Measurements from ENCODE around the gene SVOP. TPM values are rescaled to one million over a fixed set of nuclear protein-coding genes. Genes with fewer than 3 reads are reported as not detected.

SVOP gene
- total and polyA plus RNA-seq, 4 donors: 0.10 TPM; not detected in 3

GRCh38 chr12:108935159-108935763 lies 85.6 kb downstream of the SVOP start:
- Histone ChIP-seq H3K27me3 (ENCODE audit: control insufficient read depth in 4 of 4, insufficient read depth in 4 of 4, low read length in 3 of 4) (no peaks in the 10 kb centered on the region), H3K9me3 (ENCODE audit: control insufficient read depth in 4 of 4, low read length in 3 of 4) (no peaks in the 10 kb centered on the region), H3K4me1 (ENCODE audit: control insufficient read depth in 4 of 4, insufficient read depth in 4 of 4, low read length in 3 of 4) (peaks cover 0 to 4% (median 0%) of the 10 kb centered on the region in 4 donors), H3K27ac (ENCODE audit: low read depth in 1 of 2, low read length in 2 of 2) (no peak overlapping the region), H3K4me3 (ENCODE audit: low read depth in 1 of 3, low read length in 3 of 3) (no peak overlapping the region), H3K9ac (ENCODE audit: low read depth in 1 of 2, low read length in 2 of 2) (no peak overlapping the region), H3K36me3 (ENCODE audit: control insufficient read depth in 4 of 4, insufficient read depth in 3 of 4, low read depth in 1 of 4, low read length in 3 of 4) (no peaks in the 10 kb centered on the region)
- DNase-seq (ENCODE audit: low spot score): no peak
- TF ChIP-seq FOXA2 (IDR thresholded peaks at IDR 0.05): no peak
- no peak for TF ChIP-seq NR2F2 (IDR thresholded peaks at IDR 0.05)
- WGBS: 80% methylated on average over 7 of the region's 7 CpGs

GRCh38 chr12:108933949-108934348 lies 86.9 kb downstream of the SVOP start:
- Histone ChIP-seq H3K4me3 (ENCODE audit: low read depth in 1 of 3, low read length in 3 of 3) (no peak overlapping the region), H3K36me3 (ENCODE audit: control insufficient read depth in 4 of 4, insufficient read depth in 3 of 4, low read depth in 1 of 4, low read length in 3 of 4) (no peaks in the 10 kb centered on the region), H3K9ac (ENCODE audit: low read depth in 1 of 2, low read length in 2 of 2) (no peak overlapping the region), H3K27me3 (ENCODE audit: control insufficient read depth in 4 of 4, insufficient read depth in 4 of 4, low read length in 3 of 4) (no peaks in the 10 kb centered on the region), H3K27ac (ENCODE audit: low read depth in 1 of 2, low read length in 2 of 2) (no peak overlapping the region), H3K4me1 (ENCODE audit: control insufficient read depth in 4 of 4, insufficient read depth in 4 of 4, low read length in 3 of 4) (peaks cover 0 to 4% (median 1%) of the 10 kb centered on the region in 4 donors), H3K9me3 (ENCODE audit: control insufficient read depth in 4 of 4, low read length in 3 of 4) (no peaks in the 10 kb centered on the region)
- DNase-seq (ENCODE audit: low spot score): no peak
- 91% methylated on average over 6 of the region's 6 CpGs for WGBS
- TF ChIP-seq HNF4A (conservative IDR thresholded peaks at IDR 0.05) (no peak), JUND (IDR thresholded peaks at IDR 0.05) (no peak), TAF1 (conservative IDR thresholded peaks at IDR 0.05) (no peak), GABPA (IDR thresholded peaks at IDR 0.05 in 1 of 2, conservative IDR thresholded peaks at IDR 0.05 in 1 of 2) (no peak), FOXA2 (IDR thresholded peaks at IDR 0.05) (no peak), RXRA (IDR thresholded peaks at IDR 0.05) (no peak), ZBTB33 (IDR thresholded peaks at IDR 0.05) (no peak), SP1 (IDR thresholded peaks at IDR 0.05) (no peak), NR2F2 (IDR thresholded peaks at IDR 0.05) (no peak)

GRCh38 chr12:108930756-108931155 lies 90.1 kb downstream of the SVOP start:
- Histone ChIP-seq H3K27ac (ENCODE audit: low read depth in 1 of 2, low read length in 2 of 2) (no peak overlapping the region), H3K4me1 (ENCODE audit: control insufficient read depth in 4 of 4, insufficient read depth in 4 of 4, low read length in 3 of 4) (peaks cover 0 to 4% (median 1%) of the 10 kb centered on the region in 4 donors), H3K36me3 (ENCODE audit: control insufficient read depth in 4 of 4, insufficient read depth in 3 of 4, low read depth in 1 of 4, low read length in 3 of 4) (no peaks in the 10 kb centered on the region), H3K4me3 (ENCODE audit: low read depth in 1 of 3, low read length in 3 of 3) (no peak overlapping the region), H3K9me3 (ENCODE audit: control insufficient read depth in 4 of 4, low read length in 3 of 4) (no peaks in the 10 kb centered on the region), H3K9ac (ENCODE audit: low read depth in 1 of 2, low read length in 2 of 2) (no peak overlapping the region), H3K27me3 (ENCODE audit: control insufficient read depth in 4 of 4, insufficient read depth in 4 of 4, low read length in 3 of 4) (no peaks in the 10 kb centered on the region)
- 93% methylated on average over 3 of the region's 3 CpGs for WGBS
- DNase-seq (ENCODE audit: low spot score): no peak
- TF ChIP-seq RXRA (IDR thresholded peaks at IDR 0.05) (no peak), SP1 (IDR thresholded peaks at IDR 0.05) (no peak), TAF1 (conservative IDR thresholded peaks at IDR 0.05) (no peak), MAX (IDR thresholded peaks at IDR 0.05) (no peak), FOXA2 (IDR thresholded peaks at IDR 0.05) (no peak), ATF3 (IDR thresholded peaks at IDR 0.05) (no peak), EGR1 (IDR thresholded peaks at IDR 0.05; ENCODE audit: low read depth in 2 of 2) (no peak)
